H9 (cell line): ENCODE results near the gene EEF1A2. TPM values are rescaled to one million over a fixed set of nuclear protein-coding genes. Genes with fewer than 3 reads are reported as not detected.

Source experiments
- DNase-seq: peaks from one replicate; pipeline ENCODE4 v3.0.0-alpha.2; 2017
- H2AFZ ChIP-seq: one replicate; pipeline ENCODE4 v1.6.1; 2013; ENCODE audit warnings: mild to moderate bottlenecking, low read length, control low read depth, moderate library complexity
- H2AK5ac ChIP-seq: 2 replicates; pipeline ENCODE4 v1.6.1; 2013; ENCODE audit warnings: low read length, control low read depth, mixed read lengths; ENCODE audit not compliant: insufficient read length
- H2BK120ac ChIP-seq: one replicate; pipeline ENCODE4 v1.6.1; 2013; ENCODE audit warnings: low read depth, mild to moderate bottlenecking, low read length, control low read depth, inconsistent platforms; ENCODE audit not compliant: poor library complexity, severe bottlenecking
- H2BK12ac ChIP-seq: 2 replicates; pipeline ENCODE4 v1.6.1; 2013; ENCODE audit warnings: low read length, control low read depth, mixed read lengths, low read depth; ENCODE audit not compliant: insufficient read length
- H2BK15ac ChIP-seq: 2 replicates; pipeline ENCODE4 v1.6.1; 2013; ENCODE audit warnings: low read depth, low read length, control low read depth
- H2BK20ac ChIP-seq: one replicate; pipeline ENCODE4 v1.6.1; 2013; ENCODE audit warnings: low read depth, mild to moderate bottlenecking, low read length, control low read depth, inconsistent platforms; ENCODE audit not compliant: poor library complexity, severe bottlenecking
- H2BK5ac ChIP-seq: 2 replicates; pipeline ENCODE4 v1.6.1; 2013; ENCODE audit warnings: low read length, control low read depth, mixed read lengths; ENCODE audit not compliant: insufficient read length
- H3K14ac ChIP-seq: 2 replicates; pipeline ENCODE4 v1.6.1; 2013; ENCODE audit warnings: low read length, control low read depth; ENCODE audit not compliant: insufficient read depth
- H3K18ac ChIP-seq: 2 replicates; pipeline ENCODE4 v1.6.1; 2013; ENCODE audit warnings: low read depth, mild to moderate bottlenecking, mixed read lengths, low read length, control low read depth; ENCODE audit not compliant: insufficient read length
- H3K23ac ChIP-seq: 2 replicates; pipeline ENCODE4 v1.6.1; 2013; ENCODE audit warnings: low read length, control low read depth, mixed read lengths, low read depth; ENCODE audit not compliant: insufficient read length
- H3K23me2 ChIP-seq: 2 replicates; pipeline ENCODE4 v1.6.1; 2013; ENCODE audit warnings: low read depth, mild to moderate bottlenecking, mixed read lengths, low read length, control low read depth; ENCODE audit not compliant: insufficient read length, poor library complexity, severe bottlenecking
- H3K27ac ChIP-seq: 2 replicates; pipeline ENCODE4 v1.5.1; 2013; ENCODE audit warnings: low read length, control low read depth, mixed read lengths, low read depth; ENCODE audit not compliant: insufficient read length
- H3K27me3 ChIP-seq: 2 replicates; pipeline ENCODE4 v1.6.1; 2013; ENCODE audit warnings: low read length, control low read depth, inconsistent platforms; ENCODE audit not compliant: insufficient read depth
- H3K4ac ChIP-seq: 2 replicates; pipeline ENCODE4 v1.6.1; 2013; ENCODE audit warnings: low read depth, mild to moderate bottlenecking, control low read depth, inconsistent platforms, low read length, moderate library complexity
- H3K4me1 ChIP-seq: 2 replicates; pipeline ENCODE4 v1.6.1; 2013; ENCODE audit warnings: low read length, control low read depth, inconsistent platforms; ENCODE audit not compliant: insufficient read depth
- H3K4me2 ChIP-seq: 2 replicates; pipeline ENCODE4 v1.6.1; 2013; ENCODE audit warnings: low read length, control low read depth, mixed read lengths; ENCODE audit not compliant: insufficient read length, insufficient read depth
- H3K56ac ChIP-seq: 2 replicates; pipeline ENCODE4 v1.6.1; 2013; ENCODE audit warnings: low read depth, mild to moderate bottlenecking, mixed read lengths, low read length, control low read depth; ENCODE audit not compliant: insufficient read length
- H3K79me1 ChIP-seq: 2 replicates; pipeline ENCODE4 v1.6.1; 2013; ENCODE audit warnings: low read depth, mild to moderate bottlenecking, moderate library complexity, low read length, control low read depth, inconsistent platforms; ENCODE audit not compliant: insufficient read depth, poor library complexity, severe bottlenecking
- H3K79me2 ChIP-seq: 2 replicates; pipeline ENCODE4 v1.6.1; 2013; ENCODE audit warnings: low read length, control low read depth, inconsistent platforms; ENCODE audit not compliant: insufficient read depth
- H3K9ac ChIP-seq: 2 replicates; pipeline ENCODE4 v1.6.1; 2013; ENCODE audit warnings: low read length, control low read depth, mixed read lengths; ENCODE audit not compliant: insufficient read length; ENCODE audit errors: extremely low read depth
- H3K9me3 ChIP-seq: one replicate; pipeline ENCODE4 v1.6.1; 2013; ENCODE audit warnings: low read depth, low read length, inconsistent platforms; ENCODE audit not compliant: control insufficient read depth
- H3T11ph ChIP-seq: one replicate; pipeline ENCODE4 v1.6.1; 2013; ENCODE audit warnings: mild to moderate bottlenecking, low read length, control low read depth, inconsistent platforms
- H4K20me1 ChIP-seq: one replicate; pipeline ENCODE4 v1.6.1; 2013; ENCODE audit not compliant: control insufficient read depth, insufficient read length, insufficient read depth
- H4K5ac ChIP-seq: 2 replicates; pipeline ENCODE4 v1.6.1; 2013; ENCODE audit warnings: low read depth, mild to moderate bottlenecking, mixed read lengths, low read length, control low read depth; ENCODE audit not compliant: insufficient read length
- H4K8ac ChIP-seq: replicated peaks from 2 replicates; pipeline ENCODE4 v1.6.1; 2013; ENCODE audit warnings: low read length, control low read depth, mixed read lengths, low read depth; ENCODE audit not compliant: insufficient read length
- H4K91ac ChIP-seq: 2 replicates; pipeline ENCODE4 v1.6.1; 2013; ENCODE audit warnings: low read depth, mild to moderate bottlenecking, moderate library complexity, mixed read lengths, low read length, control low read depth; ENCODE audit not compliant: insufficient read length
- H3K27ac Mint-ChIP-seq, 3 experiments: 2 replicates in 2 of 3; 3 replicates in 1 of 3; pipeline ENCODE4 v1.8.0; 2020 to 2021; ENCODE audit warnings: mixed read lengths in 3 of 3, mild to moderate bottlenecking in 1 of 3, moderate library complexity in 1 of 3
- H3K27me3 Mint-ChIP-seq: 2 replicates; pipeline ENCODE4 v1.8.0; 2021; ENCODE audit warnings: low read depth, mild to moderate bottlenecking, moderate library complexity, mixed read lengths
- H3K36me3 Mint-ChIP-seq, 3 experiments: 2 replicates in 2 of 3; 3 replicates in 1 of 3; pipeline ENCODE4 v1.8.0; 2020 to 2021; ENCODE audit warnings: low read depth in 3 of 3, mixed read lengths in 3 of 3; ENCODE audit not compliant: insufficient read depth in 1 of 3
- H3K4me1 Mint-ChIP-seq, 2 experiments: 2 replicates each; pipeline ENCODE4 v1.8.0; 2020; ENCODE audit warnings: mixed read lengths in 2 of 2
- H3K4me3 Mint-ChIP-seq, 2 experiments: 2 replicates in 1 of 2; 3 replicates in 1 of 2; pipeline ENCODE4 v1.8.0; 2020 to 2021; ENCODE audit warnings: mild to moderate bottlenecking in 2 of 2, mixed read lengths in 2 of 2, moderate library complexity in 1 of 2
- H3K9me3 Mint-ChIP-seq, 2 experiments: 2 replicates in 1 of 2; 3 replicates in 1 of 2; pipeline ENCODE4 v1.8.0; 2020; ENCODE audit warnings: mild to moderate bottlenecking in 2 of 2, mixed read lengths in 2 of 2, moderate library complexity in 1 of 2
- WGBS: extraction: QIAGEN DNeasy Blood & Tissue Kit; methylation state at CpG from one replicate; pipeline ENCODE4 v1.1.7; 2013; ENCODE audit warnings: missing lambda C conversion rate, low lambda C conversion rate, mixed read lengths; ENCODE audit not compliant: insufficient read length; ENCODE audit errors: extremely low coverage; 5-methylcytosine and 5-hydroxymethylcytosine counted together
- total RNA-seq: library from RNA; stranded (reverse); gene quantifications from 2 replicates; pipeline ENCODE4 v1.2.1, GENCODE V29; 2021
- TF ChIP-seq, protein P1 (sequence below): fragments of 200-600 bp; sonication (generic); conservative IDR thresholded peaks from 3 replicates; pipeline ENCODE4 v1.8.0; 2021; ENCODE audit warnings: antibody characterized with exemption, mild to moderate bottlenecking

Gene EEF1A2
- total RNA-seq, 1 experiment from 2014 or later = 27.4 TPM

DNA sequence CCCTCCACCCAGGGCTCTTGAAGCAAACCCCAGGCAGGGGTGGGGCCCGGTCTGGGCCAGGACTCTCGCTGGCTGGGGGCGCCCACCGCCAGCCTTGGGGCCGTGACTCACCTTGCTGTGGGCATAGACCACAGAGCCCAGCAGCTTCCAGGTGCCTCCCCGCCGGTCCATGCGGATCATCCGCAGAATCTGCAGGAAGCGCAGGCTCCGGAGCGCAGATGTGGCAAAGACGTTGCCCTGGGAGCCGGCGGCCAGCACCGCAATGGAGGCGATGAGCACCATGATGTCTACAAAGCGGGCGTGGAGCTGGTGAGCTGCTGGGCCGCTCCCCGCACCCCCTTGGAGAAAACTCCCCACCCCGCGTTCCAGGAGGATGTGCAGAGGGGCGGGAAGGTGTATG, 54.3 kb downstream of the EEF1A2 start:
- Histone ChIP-seq H3K27ac (no peak overlapping the region), H2BK12ac (no peak overlapping the region), H4K20me1 (peaks cover 6% of the 10 kb centered on the region), H3K18ac (no peak overlapping the region), H3K14ac (no peak overlapping the region), H3K4ac (no peak overlapping the region), H4K8ac (no peak overlapping the region), H2AK5ac (no peak overlapping the region), H2BK15ac (no peak overlapping the region), H2BK5ac (no peak overlapping the region), H3K27me3 (no peaks in the 10 kb centered on the region), H3K23me2 (no peaks in the 10 kb centered on the region), H3K9me3 (no peaks in the 10 kb centered on the region), H3K56ac (no peak overlapping the region), H3K23ac (no peak overlapping the region), H3K79me2 (no peaks in the 10 kb centered on the region; the same call in 1 of the 2 replicates), H3K4me1 (peaks cover 2% of the 10 kb centered on the region; the same call in 1 of the 2 replicates), H3K9ac (no peak overlapping the region), H2AFZ (no peak overlapping the region), H2BK120ac (no peak overlapping the region), H4K5ac (no peak overlapping the region), H2BK20ac (no peak overlapping the region), H3K4me2 (no peak overlapping the region), H3K79me1 (no peaks in the 10 kb centered on the region), H4K91ac (no peak overlapping the region), H3T11ph (no peak overlapping the region)
- no peak overlapping the region for H3K4me3 Mint-ChIP-seq
- H3K36me3 Mint-ChIP-seq = peaks cover 5 to 15% (median 9%) of the 10 kb centered on the region in 3 experiments
- peaks cover 10 to 35% of the 10 kb centered on the region in 2 experiments for H3K4me1 Mint-ChIP-seq
- DNase-seq = no peak
- no CpG with 5 or more reads among the region's 24 CpGs for WGBS
- H3K9me3 Mint-ChIP-seq = peaks cover 9 to 11% of the 10 kb centered on the region in 2 experiments; a peak in 3 of 5 replicates
- H3K27me3 Mint-ChIP-seq = no peaks in the 10 kb centered on the region
- H3K27ac Mint-ChIP-seq = no peak overlapping the region
- TF ChIP-seq, protein P1, sequence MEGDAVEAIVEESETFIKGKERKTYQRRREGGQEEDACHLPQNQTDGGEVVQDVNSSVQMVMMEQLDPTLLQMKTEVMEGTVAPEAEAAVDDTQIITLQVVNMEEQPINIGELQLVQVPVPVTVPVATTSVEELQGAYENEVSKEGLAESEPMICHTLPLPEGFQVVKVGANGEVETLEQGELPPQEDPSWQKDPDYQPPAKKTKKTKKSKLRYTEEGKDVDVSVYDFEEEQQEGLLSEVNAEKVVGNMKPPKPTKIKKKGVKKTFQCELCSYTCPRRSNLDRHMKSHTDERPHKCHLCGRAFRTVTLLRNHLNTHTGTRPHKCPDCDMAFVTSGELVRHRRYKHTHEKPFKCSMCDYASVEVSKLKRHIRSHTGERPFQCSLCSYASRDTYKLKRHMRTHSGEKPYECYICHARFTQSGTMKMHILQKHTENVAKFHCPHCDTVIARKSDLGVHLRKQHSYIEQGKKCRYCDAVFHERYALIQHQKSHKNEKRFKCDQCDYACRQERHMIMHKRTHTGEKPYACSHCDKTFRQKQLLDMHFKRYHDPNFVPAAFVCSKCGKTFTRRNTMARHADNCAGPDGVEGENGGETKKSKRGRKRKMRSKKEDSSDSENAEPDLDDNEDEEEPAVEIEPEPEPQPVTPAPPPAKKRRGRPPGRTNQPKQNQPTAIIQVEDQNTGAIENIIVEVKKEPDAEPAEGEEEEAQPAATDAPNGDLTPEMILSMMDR = no peak
